Right renal pelvis (tissue), 4 donors: ENCODE results near the gene HCN1. TPM values are rescaled to one million over a fixed set of nuclear protein-coding genes. Genes with fewer than 3 reads are reported as not detected.
"Not testable (repeated sequence)": the region's sequence is repeated elsewhere in the genome, so short reads cannot be mapped to it uniquely, and the experiment has no call there.

Experiments used
- DNase-seq, 4 donors: peaks; one replicate each; pipeline ENCODE4 v3.0.0-alpha.2; 2013; ENCODE audit warnings: low read depth in 4 of 4, low spot score in 3 of 4, missing footprints in 1 of 4
- polyA plus RNA-seq, 4 donors: library from polyadenylated mRNA; unstranded; fragments of 120-200 nt; gene quantifications; one replicate each; pipeline ENCODE4 v1.2.1, GENCODE V29; 2013; ENCODE audit not compliant: insufficient read length in 4 of 4

HCN1 gene
- polyA plus RNA-seq, 4 donors, result 0.01 to 0.08 (median 0.05) TPM

DNA sequence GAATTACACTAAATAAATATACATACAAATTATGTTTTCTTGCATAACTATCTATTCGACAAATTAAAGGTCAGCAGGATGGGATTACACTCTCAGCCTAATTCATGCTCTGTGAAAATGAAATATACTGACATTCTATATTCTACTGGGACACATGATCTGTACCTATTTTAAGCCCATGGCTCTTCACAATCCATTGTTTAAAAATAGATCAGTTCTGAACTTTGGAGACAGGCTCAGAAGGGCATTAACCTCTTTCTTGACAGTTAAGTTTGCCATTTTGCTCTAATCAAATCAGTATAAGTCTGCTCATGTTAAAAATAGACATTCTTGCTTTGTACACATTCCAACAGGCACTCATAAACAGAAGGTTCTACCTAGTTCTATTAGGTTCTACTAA, 361.2 kb downstream of the HCN1 start:
- DNase-seq, result no peak

DNA sequence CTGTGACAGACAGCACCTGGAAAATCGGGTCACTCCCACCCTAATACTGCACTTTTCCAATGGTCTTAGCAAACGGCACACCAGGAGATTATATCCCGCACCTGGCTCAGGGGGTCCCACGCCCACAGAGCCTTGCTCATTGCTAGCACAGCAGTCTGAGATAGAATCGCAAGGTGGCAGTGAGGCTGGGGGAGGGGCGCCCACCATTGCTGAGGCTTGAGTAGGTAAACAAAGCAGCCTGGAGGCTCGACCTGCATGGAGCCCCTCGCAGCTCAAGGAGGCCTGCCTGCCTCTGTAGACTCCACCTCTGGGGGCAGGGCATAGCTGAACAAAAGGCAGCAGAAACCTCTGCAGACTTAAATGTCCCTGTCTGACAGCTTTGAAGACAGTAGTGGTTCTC, 383.6 kb downstream of the HCN1 start:
- DNase-seq, result not testable (repeated sequence)

DNA sequence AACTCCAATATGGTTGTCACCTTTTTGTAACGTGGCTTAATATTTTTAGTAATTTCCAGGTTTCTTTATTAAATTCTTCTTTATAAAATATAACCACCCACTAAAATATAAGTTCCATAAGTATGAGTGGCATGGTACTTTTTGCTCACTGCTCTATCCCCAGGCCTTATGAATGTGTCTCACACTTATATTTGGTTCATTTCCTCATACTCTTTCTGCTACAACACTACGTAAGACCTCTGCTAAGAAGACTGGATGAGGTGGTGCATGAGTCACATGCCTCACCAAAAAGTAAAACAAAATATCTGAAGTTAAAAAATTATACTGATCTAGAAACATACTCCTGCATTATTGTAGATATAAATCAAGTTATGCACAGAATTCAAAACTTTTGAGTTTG, 400.9 kb downstream of the HCN1 start:
- DNase-seq, result no peak

DNA sequence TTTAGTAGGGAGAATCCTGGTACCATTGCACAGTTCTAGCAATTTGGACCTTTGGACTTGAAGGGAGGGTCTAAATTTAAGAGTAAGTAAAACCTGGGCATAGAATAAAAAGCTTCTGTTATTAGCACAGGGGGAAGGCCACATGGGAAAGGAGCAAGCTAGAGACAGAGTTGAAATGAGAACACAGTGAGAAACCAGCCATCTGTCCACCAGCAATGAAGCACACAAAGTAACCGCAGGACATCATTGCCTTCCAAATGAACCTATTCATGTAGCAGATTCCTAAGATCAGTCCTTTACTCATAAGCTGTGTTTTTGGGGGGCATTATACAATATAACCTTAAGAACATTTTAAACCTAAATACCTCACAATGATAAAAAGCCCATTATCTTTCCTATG, 407.4 kb downstream of the HCN1 start:
- no peak for DNase-seq

DNA sequence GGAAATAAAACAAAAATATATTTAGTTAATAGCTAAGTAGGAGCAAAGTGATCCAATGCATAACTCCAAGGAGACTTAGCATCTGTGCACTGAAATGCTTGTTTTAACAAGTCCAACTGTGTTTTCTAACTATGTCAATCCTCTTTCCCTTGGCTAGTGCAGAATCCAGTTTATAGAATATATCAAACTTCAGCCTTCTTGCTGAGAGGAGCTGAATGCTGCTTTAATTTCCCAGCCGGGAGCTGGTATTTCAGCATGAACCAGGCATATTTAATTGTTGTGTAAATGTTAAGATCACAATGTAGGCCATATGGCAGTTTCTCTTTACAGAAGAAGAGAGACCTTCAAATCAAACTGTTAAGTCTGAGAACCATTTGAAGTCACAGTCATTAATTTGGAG, 411.7 kb downstream of the HCN1 start:
- DNase-seq, result no peak

DNA sequence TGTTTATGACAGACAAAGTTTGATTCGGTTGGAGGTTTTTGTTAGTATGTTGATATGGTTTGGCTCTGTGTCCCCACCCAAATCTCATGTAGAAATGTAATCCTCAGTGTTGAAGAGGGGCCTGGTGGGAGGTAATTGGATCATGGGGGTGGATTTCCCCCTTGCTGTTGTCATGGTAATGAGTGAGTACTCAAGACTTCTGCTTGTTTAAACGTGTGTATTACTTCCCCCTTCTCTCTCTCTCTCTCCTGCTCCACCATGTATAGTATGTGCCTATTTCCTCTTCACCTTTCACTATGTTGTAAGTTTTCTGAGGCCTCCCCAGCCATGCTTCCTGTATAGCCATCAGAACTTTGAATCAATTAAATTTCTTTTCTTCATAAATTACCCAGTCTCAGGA, 415.1 kb downstream of the HCN1 start:
- DNase-seq, result no peak

DNA sequence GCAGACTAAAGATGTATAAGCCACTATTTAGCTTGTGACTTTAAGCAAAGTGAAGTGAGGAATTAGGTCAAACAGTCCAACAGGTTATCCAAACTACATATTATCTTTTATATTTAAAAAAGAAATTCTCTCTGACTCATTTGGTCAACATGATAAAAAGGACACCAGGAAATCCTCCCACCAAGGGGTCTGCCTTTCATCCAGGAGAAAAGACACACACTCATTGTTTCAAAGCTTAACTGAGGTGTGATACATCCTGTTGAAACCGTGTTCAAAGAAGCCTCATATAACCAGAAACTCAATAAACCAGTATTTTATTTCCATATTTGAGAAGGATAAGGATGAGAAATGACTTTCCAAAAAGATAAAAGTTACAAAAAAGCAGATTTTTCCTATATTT, 417.1 kb downstream of the HCN1 start:
- DNase-seq, result no peak

DNA sequence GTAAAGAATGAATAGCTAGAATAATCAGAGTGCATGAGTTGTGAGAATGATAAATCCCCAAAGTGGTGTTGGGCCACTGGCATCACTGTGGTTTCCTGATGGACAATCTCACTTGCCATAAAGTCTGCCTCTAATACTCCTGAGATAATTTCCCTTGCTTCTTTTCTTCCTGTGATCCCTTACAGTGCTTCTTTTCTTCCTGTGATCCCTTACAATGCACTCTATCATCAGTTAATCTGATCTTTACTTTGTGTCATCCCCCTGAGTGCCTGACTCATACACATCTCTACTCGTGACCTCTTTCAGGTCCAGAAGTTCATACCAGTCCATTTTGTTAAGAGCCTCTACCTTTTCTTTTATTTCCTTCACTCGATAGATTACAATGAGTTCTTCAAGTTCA, 418.3 kb downstream of the HCN1 start:
- no peak for DNase-seq

DNA sequence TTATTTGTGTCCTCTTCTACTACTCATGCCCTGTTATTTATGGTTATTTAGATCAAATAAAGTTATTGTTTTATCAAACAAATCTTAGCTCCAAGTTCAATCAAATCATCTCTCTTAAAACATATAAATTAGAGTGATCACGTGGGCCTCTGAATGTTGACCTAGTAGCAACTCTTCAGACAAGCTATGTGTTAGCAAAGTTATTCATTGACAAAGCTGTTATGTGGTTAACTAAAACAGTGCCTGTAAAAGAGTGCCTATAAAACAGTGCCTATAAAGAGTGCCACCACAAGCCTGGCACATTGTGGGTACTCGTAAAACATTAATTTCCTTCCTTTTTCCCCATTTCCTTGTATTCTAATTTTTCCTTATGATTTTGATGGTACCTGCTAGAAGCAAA, 421.9 kb downstream of the HCN1 start:
- DNase-seq, result no peak

DNA sequence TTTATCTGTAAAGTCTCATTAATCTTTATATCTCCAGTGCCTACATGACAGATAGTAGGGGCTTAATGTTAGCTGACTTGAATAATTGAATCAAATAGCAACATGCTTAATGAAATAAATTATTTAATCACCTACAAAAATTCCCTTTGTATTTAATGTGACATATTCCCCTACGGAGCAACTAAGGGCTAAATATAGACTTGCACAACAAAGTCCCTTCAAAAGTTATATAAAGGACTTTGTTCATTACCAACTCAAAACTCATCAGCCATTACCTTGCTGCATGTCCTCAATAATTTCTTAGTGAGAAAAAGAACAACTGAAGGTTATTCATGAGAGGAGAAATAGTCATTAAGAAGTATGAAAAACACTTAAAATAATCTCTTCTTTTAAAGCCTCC, 424.6 kb downstream of the HCN1 start:
- no peak for DNase-seq

DNA sequence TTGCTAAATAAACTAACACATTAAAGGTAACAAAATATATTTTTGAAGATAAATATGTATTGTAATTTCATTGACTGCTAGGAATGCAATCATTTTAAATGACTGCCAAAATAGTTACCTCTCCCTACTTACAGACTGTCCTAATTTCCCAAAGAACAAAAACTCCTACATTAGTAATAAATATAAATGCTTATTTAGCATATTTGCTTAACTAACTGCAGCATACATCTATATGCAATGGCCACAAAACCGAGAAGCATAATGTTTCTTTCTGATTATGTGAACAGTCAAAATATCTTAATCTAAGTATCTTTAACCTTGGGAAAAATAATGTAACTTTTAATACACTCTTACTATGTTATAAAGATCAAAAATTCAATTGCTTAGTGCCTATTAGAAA, 431.7 kb downstream of the HCN1 start:
- no peak for DNase-seq

DNA sequence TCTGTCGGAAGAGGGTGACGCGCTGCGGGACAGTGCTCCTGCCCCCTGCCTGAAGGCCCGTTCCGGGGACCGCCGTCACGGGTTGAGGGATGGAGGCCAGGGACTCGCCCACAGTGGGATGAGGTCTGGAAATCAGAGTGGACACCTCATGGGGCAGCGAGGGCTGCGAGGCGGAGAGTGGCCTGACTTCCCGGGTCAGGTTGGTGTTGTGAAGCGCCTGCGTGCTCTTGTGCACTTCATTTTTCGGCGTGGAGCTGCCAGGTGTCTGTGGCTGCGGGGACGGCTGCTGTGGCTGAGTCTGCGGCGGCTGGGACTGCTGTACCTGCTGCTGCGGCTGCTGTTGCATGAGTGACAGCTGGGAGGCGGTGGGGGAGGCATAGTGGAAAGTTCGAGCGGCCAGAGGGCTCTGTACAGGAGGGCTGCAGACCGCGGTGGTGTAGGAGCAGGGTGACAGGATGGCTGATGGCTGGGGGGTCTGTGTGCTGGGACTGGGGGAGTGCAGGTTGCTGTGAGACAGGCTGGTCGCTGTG, 434.1 kb downstream of the HCN1 start:
- no peak for DNase-seq

DNA sequence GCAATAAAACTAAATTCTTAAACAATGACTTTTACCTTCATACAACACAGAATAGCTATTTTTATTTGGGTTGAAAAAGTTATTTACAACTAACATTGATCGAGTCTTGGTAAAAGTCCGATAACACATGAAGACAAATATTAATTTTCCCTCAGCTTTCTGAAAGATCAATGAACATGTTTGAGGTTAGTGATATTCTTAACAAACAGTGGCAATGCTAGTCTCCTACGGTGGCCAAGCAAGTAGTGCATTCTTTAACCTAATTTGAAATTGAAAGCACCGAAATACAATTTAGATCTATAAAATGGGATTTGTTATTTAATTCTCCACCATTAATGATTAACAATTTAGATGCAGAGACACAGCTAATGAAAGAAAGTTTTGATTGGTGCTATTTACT, 435.1 kb downstream of the HCN1 start:
- DNase-seq, result no peak

DNA sequence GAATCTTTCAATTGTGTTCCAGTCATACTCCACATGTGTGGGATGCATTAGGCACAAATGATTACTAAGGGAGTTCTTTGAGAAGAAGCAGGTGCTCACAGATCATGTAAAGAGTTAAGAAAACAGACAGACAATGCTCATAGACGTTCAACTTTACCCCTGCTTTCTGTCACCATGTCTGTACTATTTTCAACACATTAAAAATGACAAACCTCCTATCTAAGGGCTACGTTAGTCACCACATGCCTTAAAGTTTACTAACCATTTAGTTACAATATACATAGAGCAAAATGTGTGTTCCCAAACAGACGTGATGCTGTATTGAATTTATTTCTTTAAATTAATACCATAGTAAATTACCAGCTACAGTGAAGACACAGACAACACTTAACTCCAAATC, 435.9 kb downstream of the HCN1 start:
- DNase-seq, result no peak

DNA sequence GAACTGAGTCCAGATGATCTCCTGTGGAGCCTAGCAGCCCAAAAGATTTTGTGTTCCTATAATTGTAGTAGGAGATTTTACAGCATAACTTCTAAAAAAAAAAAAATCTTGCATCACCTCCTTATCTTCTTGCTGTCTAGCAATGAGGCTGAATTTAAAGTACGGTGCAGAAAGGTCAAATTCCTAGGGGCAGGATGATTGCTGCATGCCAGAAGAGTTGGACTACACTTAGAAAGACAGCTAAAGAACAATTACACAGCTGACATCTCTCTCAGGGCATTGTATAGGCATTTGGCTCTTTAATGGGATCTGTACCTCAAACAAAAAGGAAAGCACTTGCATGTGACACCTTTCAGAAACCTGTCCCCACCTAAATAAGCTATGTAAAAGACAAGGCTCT, 443.2 kb downstream of the HCN1 start:
- no peak for DNase-seq

DNA sequence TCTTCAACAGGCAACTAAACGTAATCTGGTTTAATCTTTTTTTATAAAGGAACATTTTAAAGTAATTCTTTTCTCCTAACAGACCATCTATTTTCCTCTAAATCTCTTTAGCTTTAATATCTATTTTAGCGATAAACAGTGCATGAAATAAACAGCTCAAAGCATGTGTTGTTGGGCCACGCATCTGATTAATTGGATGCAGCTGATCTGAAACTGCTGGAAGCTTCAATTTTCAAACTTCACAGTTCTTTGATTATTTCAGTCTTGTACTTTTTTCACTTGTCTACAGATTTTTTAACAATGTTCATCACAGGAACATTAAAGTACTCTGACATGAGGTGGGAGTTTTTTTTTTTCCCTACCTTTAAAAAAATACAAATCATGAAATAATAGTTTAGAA, 443.6 kb downstream of the HCN1 start:
- DNase-seq, result no peak

DNA sequence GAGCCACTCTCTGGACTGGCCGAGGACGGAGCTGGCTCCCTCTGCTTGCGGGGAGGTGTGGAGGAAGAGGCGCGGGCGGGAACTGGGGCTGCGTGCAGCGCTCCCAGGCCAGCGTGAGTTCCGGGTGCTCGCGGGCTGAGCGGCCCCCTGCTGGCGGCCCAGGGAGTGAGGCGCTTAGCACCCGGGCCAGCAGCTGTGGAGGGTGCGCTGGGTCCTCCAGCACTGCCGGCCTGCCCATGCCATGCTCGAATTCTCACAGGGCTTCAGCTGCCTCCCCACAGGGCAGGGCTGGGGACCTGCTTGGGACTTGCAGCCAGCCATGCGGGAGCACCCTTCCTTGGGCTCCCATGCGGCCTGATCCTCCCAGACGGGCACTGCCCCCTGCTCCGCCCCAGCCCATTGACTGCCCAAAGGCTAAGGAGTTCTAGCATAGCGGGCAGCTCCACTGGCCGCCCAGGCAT, 470.6 kb downstream of the HCN1 start:
- DNase-seq, result no peak

DNA sequence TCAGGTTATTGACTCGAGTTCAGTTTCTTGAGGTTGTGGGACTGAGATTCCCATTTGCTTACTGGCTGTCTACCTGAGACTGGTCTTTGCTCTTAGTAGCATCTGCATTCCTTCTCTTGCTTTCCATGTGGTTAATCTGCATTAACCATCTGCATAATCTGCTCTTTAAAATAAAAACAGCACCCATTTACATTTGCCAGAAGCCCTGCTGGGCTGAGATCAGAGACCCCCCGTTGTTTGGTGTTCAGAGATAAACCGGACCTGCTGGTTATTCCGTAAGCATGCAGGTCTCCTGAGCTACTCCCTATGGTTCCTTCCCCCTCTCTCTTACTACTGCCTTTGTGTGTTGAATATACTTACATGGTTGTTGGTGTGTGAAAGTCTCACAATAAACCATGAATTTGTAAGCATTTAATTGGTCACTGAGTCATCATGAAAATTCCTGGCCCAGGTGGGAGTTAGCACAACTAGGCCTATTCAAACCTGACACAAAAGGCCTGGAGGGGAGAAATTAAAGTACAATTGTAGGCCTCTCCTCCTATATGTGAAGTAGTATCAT, 490.7 kb downstream of the HCN1 start:
- DNase-seq, result no peak
